ENCODE measurements around the gene RCVRN. TPM values are rescaled to one million over a fixed set of nuclear protein-coding genes. Genes with fewer than 3 reads are reported as not detected.
A peak's percentile ranks its signal among the peaks of the same experiment; 100 is the strongest.

The RCVRN gene
- total and polyA plus RNA-seq, 12 donors: 0.13 to 0.91 (median 0.47) TPM; not detected in 8

DNA sequence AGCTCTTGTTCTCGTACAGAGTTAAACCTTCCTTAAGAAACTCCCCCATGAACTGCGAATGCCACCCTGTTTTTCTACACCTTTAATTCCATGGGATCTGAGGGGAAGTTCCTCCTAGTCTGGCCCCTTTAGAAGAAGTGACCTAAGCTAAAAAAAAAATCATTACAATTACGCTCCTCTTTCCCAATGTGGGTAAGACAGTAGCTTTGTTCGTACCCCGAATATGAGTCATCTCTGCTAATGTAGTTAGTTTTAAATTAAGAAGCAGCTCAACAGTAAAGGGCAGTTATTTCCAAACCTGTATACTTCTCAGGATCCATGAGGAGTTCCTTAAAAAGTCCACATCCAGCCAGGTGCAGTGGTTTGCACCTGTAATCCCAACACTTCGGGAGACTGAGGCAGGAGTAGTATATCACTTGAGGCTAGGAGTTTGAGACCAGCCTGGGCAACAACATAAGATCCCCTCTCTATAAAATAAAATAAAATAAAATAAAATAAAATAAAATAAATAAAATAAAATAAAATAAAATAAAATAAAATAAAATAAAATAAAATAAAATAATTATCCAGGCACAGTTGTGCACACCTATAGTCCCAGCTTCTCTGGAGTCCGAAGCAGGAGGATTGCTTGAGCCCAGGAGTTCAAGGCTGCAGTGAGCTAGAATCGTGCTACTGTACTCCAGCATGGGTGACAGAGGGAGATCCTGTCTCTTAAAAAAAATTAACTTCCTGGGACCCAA, 26.1 kb downstream of the RCVRN start:
- H3K9me3 ChIP-seq (replicated peaks in 1 of 3): peaks cover 0 to 9% (median 0%) of the 10 kb centered on the region in 3 donors
- H3K4me1 ChIP-seq (replicated peaks in 1 of 2): no peaks in the 10 kb centered on the region
- no peak for DNase-seq
- WGBS, 4 donors: 66 to 82% (median 80%) methylated on average over 8 of the region's 8 CpGs
- H3K4me3 ChIP-seq: no peak overlapping the region
- H3K27ac ChIP-seq: no peak overlapping the region
- H3K36me3 ChIP-seq (replicated peaks in 1 of 2): no peaks in the 10 kb centered on the region
- intact Hi-C loops (cut with DNase I): no loop called here
- H3K27me3 ChIP-seq: no peaks in the 10 kb centered on the region
- TF ChIP-seq, protein P1, sequence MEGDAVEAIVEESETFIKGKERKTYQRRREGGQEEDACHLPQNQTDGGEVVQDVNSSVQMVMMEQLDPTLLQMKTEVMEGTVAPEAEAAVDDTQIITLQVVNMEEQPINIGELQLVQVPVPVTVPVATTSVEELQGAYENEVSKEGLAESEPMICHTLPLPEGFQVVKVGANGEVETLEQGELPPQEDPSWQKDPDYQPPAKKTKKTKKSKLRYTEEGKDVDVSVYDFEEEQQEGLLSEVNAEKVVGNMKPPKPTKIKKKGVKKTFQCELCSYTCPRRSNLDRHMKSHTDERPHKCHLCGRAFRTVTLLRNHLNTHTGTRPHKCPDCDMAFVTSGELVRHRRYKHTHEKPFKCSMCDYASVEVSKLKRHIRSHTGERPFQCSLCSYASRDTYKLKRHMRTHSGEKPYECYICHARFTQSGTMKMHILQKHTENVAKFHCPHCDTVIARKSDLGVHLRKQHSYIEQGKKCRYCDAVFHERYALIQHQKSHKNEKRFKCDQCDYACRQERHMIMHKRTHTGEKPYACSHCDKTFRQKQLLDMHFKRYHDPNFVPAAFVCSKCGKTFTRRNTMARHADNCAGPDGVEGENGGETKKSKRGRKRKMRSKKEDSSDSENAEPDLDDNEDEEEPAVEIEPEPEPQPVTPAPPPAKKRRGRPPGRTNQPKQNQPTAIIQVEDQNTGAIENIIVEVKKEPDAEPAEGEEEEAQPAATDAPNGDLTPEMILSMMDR (IDR thresholded peaks at IDR 0.05): no peak
- no peak for TF ChIP-seq POLR2A (IDR thresholded peaks at IDR 0.05)

DNA sequence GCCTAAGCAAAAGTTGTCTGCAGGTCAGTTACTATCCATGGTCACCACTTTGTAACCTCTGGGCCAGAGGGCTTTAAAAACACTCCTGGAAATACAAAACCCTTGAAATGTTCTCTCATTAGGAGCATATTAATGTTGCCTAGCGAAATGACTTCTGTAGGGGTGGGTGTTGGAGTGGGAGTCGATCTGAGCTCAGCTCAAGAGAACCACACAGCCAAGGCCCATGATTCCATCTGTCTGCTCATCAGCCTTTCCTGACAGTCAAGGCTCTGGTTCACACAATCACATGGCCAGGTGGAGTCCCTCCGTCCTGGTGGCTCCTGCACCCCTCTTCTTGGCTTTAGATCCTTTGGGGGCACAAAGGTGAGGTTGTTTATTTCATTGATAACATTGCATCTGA, 26.7 kb downstream of the RCVRN start:
- H3K9me3 ChIP-seq (replicated peaks in 1 of 3): peaks cover 0 to 3% (median 0%) of the 10 kb centered on the region in 3 donors
- H3K27me3 ChIP-seq: no peaks in the 10 kb centered on the region
- H3K4me1 ChIP-seq (replicated peaks in 1 of 2): no peaks in the 10 kb centered on the region
- WGBS, 4 donors: 56 to 68% (median 61%) methylated on average over 3 of the region's 3 CpGs
- H3K4me3 ChIP-seq: no peak overlapping the region
- intact Hi-C loops (cut with DNase I): no loop called here
- DNase-seq: no peak
- no peak overlapping the region for H3K27ac ChIP-seq
- TF ChIP-seq, protein P1 (IDR thresholded peaks at IDR 0.05): no peak
- no peak for TF ChIP-seq POLR2A (IDR thresholded peaks at IDR 0.05)
- H3K36me3 ChIP-seq (replicated peaks in 1 of 2): no peaks in the 10 kb centered on the region

DNA sequence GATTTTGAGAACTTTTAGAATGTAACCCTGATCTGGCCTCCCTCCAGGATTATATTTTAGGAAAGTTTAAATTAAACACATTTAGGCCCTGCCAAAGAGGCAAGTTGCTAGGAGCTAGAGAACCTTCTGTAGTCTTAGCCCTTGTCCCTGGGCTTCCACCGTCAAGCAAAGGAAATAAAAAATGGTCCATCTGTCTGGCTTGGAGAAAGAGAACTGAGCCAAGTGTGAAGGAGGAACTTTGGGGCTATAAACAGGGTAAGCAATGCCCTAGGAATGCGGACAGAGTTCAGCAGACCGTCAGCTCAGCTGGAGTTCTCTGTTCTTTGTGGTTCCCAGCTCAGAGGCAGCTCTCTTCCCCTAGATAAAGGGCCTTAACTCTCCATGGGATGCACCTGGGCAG, 29.6 kb downstream of the RCVRN start:
- Histone ChIP-seq H3K36me3 (replicated peaks in 1 of 2) (no peaks in the 10 kb centered on the region), H3K27ac (no peak overlapping the region), H3K27me3 (no peaks in the 10 kb centered on the region), H3K9me3 (replicated peaks in 1 of 3) (no peaks in the 10 kb centered on the region), H3K4me3 (no peak overlapping the region), H3K4me1 (replicated peaks in 1 of 2) (no peaks in the 10 kb centered on the region)
- TF ChIP-seq POLR2A (IDR thresholded peaks at IDR 0.05): no peak
- TF ChIP-seq, protein P1 (IDR thresholded peaks at IDR 0.05): no peak
- 27 to 47% (median 32%) methylated on average over 3 of the region's 3 CpGs for WGBS, 4 donors
- intact Hi-C loops (cut with DNase I): no loop called here
- DNase-seq: peak in 1 of 7 donors; percentile 8

DNA sequence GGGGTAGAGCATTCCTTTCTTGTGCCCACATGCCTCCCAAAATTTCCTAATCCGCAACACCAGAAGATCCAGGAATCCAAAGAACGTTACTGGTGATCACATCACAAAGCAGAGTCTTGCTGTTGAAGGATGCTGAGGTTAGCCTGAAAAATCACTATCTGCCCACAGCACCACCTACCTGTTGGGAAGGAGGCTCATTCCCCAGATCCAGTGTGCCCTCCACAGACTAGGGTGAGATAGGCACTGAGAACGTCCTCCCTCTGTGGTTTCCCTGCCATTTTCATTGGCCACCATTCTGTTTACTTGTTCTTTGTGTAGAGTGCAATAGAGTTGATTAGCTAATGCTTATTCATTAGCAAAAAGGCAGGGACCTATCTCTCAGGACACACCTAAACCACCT, 30.3 kb downstream of the RCVRN start:
- H3K27me3 ChIP-seq: no peaks in the 10 kb centered on the region
- H3K36me3 ChIP-seq (replicated peaks in 1 of 2): no peaks in the 10 kb centered on the region
- H3K4me1 ChIP-seq (replicated peaks in 1 of 2): no peaks in the 10 kb centered on the region
- no peak for TF ChIP-seq POLR2A (IDR thresholded peaks at IDR 0.05)
- TF ChIP-seq, protein P1 (IDR thresholded peaks at IDR 0.05): no peak
- intact Hi-C loops (cut with DNase I): no loop called here
- no peak overlapping the region for H3K4me3 ChIP-seq
- DNase-seq: no peak
- WGBS, 4 donors: 69 to 82% (median 73%) methylated on average over 2 to 3 of the region's 3 CpGs
- no peaks in the 10 kb centered on the region for H3K9me3 ChIP-seq (replicated peaks in 1 of 3)
- H3K27ac ChIP-seq: no peak overlapping the region

All from adrenal gland (tissue), 12 donors.